Lower lobe of right lung (tissue), 2 donors: ENCODE results near the gene VIPR2. TPM values are rescaled to one million over a fixed set of nuclear protein-coding genes. Genes with fewer than 3 reads are reported as not detected.
A peak's percentile ranks its signal among the peaks of the same experiment; 100 is the strongest.

Source experiments
- ATAC-seq, 2 donors: fragments of 200-7000 bp; cut with Tn5 transposase; one replicate each; pipeline ENCODE4 v1.9.1; 2020 to 2022; ENCODE audit warnings: mild to moderate bottlenecking in 2 of 2, moderate library complexity in 2 of 2
- DNase-seq: peaks from one replicate; pipeline ENCODE4 v3.0.0-alpha.2; 2020
- H3K27ac ChIP-seq: fragments of 200-600 bp; one replicate; pipeline ENCODE4 v1.8.0; 2022
- H3K27me3 ChIP-seq: fragments of 200-600 bp; one replicate; pipeline ENCODE4 v1.8.0; 2022; ENCODE audit warnings: low read depth
- H3K36me3 ChIP-seq: fragments of 200-600 bp; one replicate; pipeline ENCODE4 v1.8.0; 2022; ENCODE audit warnings: mild to moderate bottlenecking
- H3K4me1 ChIP-seq: fragments of 200-600 bp; one replicate; pipeline ENCODE4 v1.8.0; 2022
- H3K4me3 ChIP-seq: fragments of 200-600 bp; one replicate; pipeline ENCODE4 v1.8.0; 2022; ENCODE audit warnings: mild to moderate bottlenecking
- H3K9me3 ChIP-seq: fragments of 200-600 bp; one replicate; pipeline ENCODE4 v1.8.0; 2022
- intact Hi-C: fragments of 100-400 bp; cut with DNase I; formaldehyde crosslinking; loops from one replicate; pipeline ENCODE4 v1.11.0; 2022
- total RNA-seq: library from RNA; stranded (reverse); fragmentation: NEBNext Ultra II Directional; extraction: Animal tissue kit (Norgen Biotek cat#: 25700); gene quantifications from one replicate; pipeline ENCODE4 v1.2.1, GENCODE V29; 2021
- TF ChIP-seq, protein P1 (sequence below): fragments of 200-600 bp; IDR thresholded peaks from one replicate; pipeline ENCODE4 v1.8.0; 2022; ENCODE audit warnings: antibody characterized with exemption, mild to moderate bottlenecking
- donor health status: DM: no; HTN: yes; CAD: no; lungs with severe emphysema.

Gene VIPR2
- total RNA-seq, 1 donor from 2014 or later, result 0.80 TPM

DNA sequence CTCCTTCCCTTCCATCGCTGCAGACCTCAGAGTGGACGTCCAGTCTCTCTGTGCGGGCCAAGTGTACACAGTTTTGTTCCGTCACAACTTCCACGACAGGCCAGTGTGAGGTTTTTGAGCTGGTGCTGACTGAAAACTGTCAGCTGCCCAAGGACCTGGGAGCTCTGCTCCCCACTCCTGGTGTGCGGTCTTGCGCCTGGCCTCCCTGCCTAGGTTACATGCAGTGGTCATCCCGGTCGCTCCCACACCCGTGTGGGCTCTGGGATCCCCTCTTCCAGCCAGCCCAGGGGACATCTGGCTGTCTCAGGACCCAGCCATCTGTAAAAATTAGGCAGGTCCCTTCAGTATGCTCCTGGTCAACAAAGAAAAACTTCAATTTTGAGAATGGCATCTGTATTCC, 127.5 kb downstream of the VIPR2 start:
- DNase-seq, result no peak
- Histone ChIP-seq H3K27me3 (no peaks in the 10 kb centered on the region), H3K4me1 (peaks cover 25% of the 10 kb centered on the region), H3K36me3 (no peaks in the 10 kb centered on the region), H3K27ac (no peak overlapping the region), H3K4me3 (no peak overlapping the region), H3K9me3 (no peaks in the 10 kb centered on the region)
- ATAC-seq, result no peak
- TF ChIP-seq, protein P1, sequence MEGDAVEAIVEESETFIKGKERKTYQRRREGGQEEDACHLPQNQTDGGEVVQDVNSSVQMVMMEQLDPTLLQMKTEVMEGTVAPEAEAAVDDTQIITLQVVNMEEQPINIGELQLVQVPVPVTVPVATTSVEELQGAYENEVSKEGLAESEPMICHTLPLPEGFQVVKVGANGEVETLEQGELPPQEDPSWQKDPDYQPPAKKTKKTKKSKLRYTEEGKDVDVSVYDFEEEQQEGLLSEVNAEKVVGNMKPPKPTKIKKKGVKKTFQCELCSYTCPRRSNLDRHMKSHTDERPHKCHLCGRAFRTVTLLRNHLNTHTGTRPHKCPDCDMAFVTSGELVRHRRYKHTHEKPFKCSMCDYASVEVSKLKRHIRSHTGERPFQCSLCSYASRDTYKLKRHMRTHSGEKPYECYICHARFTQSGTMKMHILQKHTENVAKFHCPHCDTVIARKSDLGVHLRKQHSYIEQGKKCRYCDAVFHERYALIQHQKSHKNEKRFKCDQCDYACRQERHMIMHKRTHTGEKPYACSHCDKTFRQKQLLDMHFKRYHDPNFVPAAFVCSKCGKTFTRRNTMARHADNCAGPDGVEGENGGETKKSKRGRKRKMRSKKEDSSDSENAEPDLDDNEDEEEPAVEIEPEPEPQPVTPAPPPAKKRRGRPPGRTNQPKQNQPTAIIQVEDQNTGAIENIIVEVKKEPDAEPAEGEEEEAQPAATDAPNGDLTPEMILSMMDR, result no peak
- intact Hi-C loops, result no loop called here

DNA sequence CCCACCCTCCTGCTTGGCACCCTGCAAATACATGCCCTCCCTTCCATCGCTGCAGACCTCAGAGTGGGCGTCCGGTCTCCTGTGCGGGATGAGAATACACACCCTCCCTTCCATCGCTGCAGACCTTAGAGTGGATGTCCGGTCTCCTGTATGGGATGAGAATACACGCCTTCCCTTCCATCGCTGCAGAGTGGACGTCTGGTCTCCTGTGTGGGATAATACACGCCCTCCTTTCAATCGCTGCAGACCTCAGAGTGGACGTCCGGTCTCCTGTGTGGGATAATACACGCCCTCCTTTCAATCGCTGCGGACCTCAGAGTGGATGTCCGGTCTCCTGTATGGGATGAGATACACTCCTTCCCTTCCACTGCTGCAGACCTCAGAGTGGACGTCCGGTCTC, 128.1 kb downstream of the VIPR2 start:
- no peaks in the 10 kb centered on the region for H3K36me3 ChIP-seq
- H3K27ac ChIP-seq, result no peak overlapping the region
- H3K9me3 ChIP-seq, result no peaks in the 10 kb centered on the region
- H3K4me3 ChIP-seq, result no peak overlapping the region
- intact Hi-C loops, result no loop called here
- no peak for ATAC-seq
- H3K27me3 ChIP-seq, result no peaks in the 10 kb centered on the region
- TF ChIP-seq, protein P1, result no peak
- H3K4me1 ChIP-seq, result peaks cover 28% of the 10 kb centered on the region
- no peak for DNase-seq

DNA sequence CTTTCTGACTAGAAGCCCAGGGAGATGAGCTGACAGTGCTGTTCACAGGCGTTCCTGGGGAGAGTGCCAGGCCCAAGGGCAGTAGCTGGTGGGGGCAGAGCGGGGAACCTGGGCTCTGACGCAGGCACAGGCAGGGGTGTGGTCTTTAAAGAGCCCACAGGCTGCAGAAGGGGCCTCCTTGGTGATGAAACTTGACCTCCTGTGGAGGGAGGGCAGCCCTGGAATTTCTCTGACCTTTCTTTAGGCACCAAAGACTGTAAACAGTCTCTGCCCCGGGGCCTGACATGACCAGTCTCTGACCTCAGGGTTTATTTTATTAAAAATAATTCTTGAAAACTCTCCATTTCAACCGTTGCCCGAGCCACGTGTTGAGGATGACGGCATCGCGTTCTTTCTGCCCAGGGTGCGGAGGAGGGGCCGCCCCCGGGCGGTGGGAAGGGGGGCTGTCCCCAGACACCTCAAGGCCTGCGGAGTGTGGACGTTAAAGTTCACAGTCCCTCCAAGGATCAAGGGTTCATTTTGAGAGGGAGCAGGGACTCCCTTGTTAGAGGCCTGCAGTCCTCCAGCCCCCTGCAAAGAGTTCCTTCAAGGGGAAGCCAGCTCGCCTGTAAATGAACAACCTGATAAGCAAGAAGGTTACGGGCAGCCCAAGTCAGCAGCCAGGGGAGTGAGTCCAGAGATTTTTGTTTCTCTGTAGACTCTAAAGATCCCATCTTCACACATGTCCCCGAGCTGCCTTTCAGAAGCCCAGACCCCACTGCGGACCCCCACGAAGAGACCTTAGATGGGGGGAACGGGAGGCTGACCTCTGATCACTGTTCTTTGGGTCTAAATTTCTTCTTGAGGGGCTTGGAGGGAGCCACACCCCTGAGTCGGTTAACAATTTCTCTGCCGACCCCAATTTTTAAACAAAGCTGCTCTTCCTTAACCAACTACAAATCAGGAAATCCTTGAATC, 128.9 kb downstream of the VIPR2 start:
- Histone ChIP-seq H3K4me3 (no peak overlapping the region), H3K27me3 (no peaks in the 10 kb centered on the region), H3K4me1 (peaks cover 28% of the 10 kb centered on the region), H3K27ac (no peak overlapping the region), H3K36me3 (no peaks in the 10 kb centered on the region), H3K9me3 (no peaks in the 10 kb centered on the region)
- ATAC-seq (peak; percentile 84 to 86), DNase-seq (peak; percentile 68)
- intact Hi-C loops, result no loop called here
- TF ChIP-seq, protein P1, result no peak

DNA sequence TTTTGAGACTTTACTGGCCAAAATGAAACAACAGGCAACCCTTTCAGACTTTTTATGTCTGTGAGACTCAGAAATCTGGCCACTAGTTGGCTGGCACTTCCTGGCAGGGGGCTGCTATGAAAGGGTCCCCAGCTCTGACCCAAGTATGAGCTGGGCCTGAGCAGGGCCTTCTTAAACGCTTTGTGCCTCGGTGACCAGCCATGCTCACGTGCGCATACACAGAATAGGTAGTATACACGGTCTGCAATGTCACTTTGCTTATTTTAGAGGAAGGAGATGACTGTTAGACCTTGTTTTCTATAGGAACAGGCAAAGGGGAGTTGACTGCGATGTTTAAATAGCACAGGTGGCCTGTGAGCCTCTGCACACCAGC, 129.6 kb downstream of the VIPR2 start:
- H3K4me3 ChIP-seq, result no peak overlapping the region
- no peaks in the 10 kb centered on the region for H3K27me3 ChIP-seq
- H3K4me1 ChIP-seq, result peaks cover 28% of the 10 kb centered on the region
- H3K27ac ChIP-seq, result no peak overlapping the region
- intact Hi-C loops, result no loop called here
- H3K36me3 ChIP-seq, result no peaks in the 10 kb centered on the region
- H3K9me3 ChIP-seq, result no peaks in the 10 kb centered on the region
- ATAC-seq, result no peak
- DNase-seq, result no peak
- TF ChIP-seq, protein P1, result no peak

DNA sequence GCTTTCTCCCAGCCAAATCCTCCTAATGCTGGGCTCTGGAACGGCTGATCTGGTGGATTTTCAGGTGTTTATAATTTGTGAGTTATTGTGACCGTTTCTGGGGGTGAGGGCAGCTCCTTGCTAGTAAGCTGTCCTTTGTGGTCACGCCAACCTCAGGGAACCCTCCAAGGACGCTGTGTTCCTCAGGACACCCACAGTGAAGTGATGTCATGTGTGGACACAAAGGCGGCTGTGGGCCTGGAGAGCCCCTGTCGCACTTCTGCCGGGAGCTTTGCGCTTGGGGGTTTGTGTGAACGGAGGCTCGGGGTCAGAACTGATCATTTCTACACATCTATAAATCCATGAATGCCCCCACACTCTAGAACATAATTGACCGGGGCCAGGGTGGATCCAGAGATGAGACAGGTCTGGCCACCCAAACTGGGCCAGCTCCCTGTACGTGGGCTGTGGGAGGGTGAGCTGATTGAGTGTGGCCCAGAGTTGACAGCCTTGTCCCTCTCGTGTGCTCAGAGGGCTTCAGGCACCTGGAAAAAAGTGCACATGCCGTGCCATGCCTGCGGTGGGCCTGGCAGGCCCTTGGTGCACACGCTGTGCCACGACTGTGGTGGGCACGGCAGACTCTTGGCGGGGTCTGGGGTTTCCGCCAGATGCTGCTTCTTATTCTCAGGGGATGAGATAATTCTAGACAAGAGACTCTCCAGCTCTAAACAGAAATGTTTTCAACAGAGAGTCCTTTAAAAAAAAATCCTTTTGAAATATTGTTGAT, 130.2 kb downstream of the VIPR2 start:
- no peak for ATAC-seq
- Histone ChIP-seq H3K9me3 (no peaks in the 10 kb centered on the region), H3K27ac (no peak overlapping the region), H3K4me3 (no peak overlapping the region), H3K27me3 (no peaks in the 10 kb centered on the region), H3K4me1 (peaks cover 28% of the 10 kb centered on the region), H3K36me3 (no peaks in the 10 kb centered on the region)
- no peak for DNase-seq
- intact Hi-C loops, result no loop called here
- TF ChIP-seq, protein P1, result no peak
